ENCODE results near the gene IL27RA. TPM values are rescaled to one million over a fixed set of nuclear protein-coding genes. Genes with fewer than 3 reads are reported as not detected.

The IL27RA gene
- total and polyA plus RNA-seq, 2 donors (not counting 1 experiment from before 2014, with no cell fraction given): 36.2 to 38.6 TPM

DNA sequence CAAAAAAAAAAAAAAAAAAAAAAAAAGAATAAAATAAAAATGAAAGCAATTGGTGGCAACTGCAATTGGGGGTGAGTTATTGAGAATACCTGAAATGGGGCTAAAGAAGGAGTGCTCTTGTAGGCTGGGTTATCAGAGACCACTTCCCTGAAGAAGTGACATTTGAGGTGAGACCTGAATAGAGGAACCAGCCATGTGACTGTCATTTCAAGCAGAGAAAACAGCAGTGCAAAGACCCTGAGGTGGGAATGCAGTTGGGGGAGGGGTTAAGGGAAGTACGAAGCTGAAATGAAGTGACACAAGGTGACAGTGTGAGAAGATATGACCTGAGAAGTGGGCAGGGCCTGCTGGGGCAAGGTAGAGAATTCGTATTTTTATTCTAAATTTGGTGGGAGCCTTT lies 34.6 kb downstream of the IL27RA start:
- no peaks in the 10 kb centered on the region for H4K20me1 ChIP-seq (ENCODE audit: control insufficient read depth, insufficient read depth, low read length, poor library complexity, severe bottlenecking)
- H3K36me3 ChIP-seq (replicated peaks in 1 of 2; ENCODE audit: control extremely low read depth in 1 of 2, control insufficient read depth in 1 of 2, extremely low read depth in 1 of 2, insufficient read depth in 2 of 2, low read length in 1 of 2): no peaks in the 10 kb centered on the region
- ChIA-PET POLR2A (interaction anchor here (0.7 kb wide), 1 partner anchor 64 kb away, joined by 5 read pairs; no protein-coding TSS in a partner anchor), CTCF (interaction anchor here (0.7 to 1.0 kb wide), 2 partner anchors 18 to 19 kb away, joined by 3 to 4 read pairs; no protein-coding TSS in a partner anchor)
- H3K79me2 ChIP-seq (ENCODE audit: control insufficient read depth, insufficient read depth, low read length): no peaks in the 10 kb centered on the region
- Mint-ChIP-seq H3K27me3 (peaks cover 8% of the 10 kb centered on the region), H3K4me3 (no peak overlapping the region), H3K9me3 (ENCODE audit: insufficient read depth) (no peaks in the 10 kb centered on the region), H3K27ac (no peak overlapping the region), H3K4me1 (no peaks in the 10 kb centered on the region)
- no peak overlapping the region for H3K4me3 ChIP-seq (ENCODE audit: control extremely low read depth in 1 of 5, extremely low read depth in 1 of 5, insufficient read depth in 1 of 5, low read depth in 2 of 5, low read length in 4 of 5)
- TF ChIP-seq, protein P1, sequence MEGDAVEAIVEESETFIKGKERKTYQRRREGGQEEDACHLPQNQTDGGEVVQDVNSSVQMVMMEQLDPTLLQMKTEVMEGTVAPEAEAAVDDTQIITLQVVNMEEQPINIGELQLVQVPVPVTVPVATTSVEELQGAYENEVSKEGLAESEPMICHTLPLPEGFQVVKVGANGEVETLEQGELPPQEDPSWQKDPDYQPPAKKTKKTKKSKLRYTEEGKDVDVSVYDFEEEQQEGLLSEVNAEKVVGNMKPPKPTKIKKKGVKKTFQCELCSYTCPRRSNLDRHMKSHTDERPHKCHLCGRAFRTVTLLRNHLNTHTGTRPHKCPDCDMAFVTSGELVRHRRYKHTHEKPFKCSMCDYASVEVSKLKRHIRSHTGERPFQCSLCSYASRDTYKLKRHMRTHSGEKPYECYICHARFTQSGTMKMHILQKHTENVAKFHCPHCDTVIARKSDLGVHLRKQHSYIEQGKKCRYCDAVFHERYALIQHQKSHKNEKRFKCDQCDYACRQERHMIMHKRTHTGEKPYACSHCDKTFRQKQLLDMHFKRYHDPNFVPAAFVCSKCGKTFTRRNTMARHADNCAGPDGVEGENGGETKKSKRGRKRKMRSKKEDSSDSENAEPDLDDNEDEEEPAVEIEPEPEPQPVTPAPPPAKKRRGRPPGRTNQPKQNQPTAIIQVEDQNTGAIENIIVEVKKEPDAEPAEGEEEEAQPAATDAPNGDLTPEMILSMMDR (IDR thresholded peaks at IDR 0.05): no peak
- no peak for TF ChIP-seq EZH2 (IDR thresholded peaks at IDR 0.05; ENCODE audit: borderline replicate concordance, insufficient read depth, low read depth, low read length, poor library complexity, severe bottlenecking)
- intact Hi-C loops (cut with micrococcal nuclease): no loop called here
- H3K4me1 ChIP-seq (ENCODE audit: control insufficient read depth in 2 of 2, insufficient read depth in 2 of 2, low read length in 2 of 2): no peaks in the 10 kb centered on the region
- H3K4me2 ChIP-seq (replicated peaks; ENCODE audit: low read depth, low read length, poor library complexity, severe bottlenecking): no peak overlapping the region
- H3K27me3 ChIP-seq (replicated peaks in 1 of 4; ENCODE audit: control extremely low read depth in 1 of 4, control insufficient read depth in 3 of 4, insufficient read depth in 4 of 4, low read length in 3 of 4): peaks cover 0 to 7% (median under 1%) of the 10 kb centered on the region in 4 experiments
- WGBS (ENCODE audit: insufficient coverage): 56% methylated on average over 2 of the region's 2 CpGs
- no peak for ATAC-seq (ENCODE audit: low read depth)
- peaks cover 0 to 3% (median 0%) of the 10 kb centered on the region in 3 donors for H3K9me3 ChIP-seq (ENCODE audit: control extremely low read depth in 1 of 3, control insufficient read depth in 2 of 3, insufficient read depth in 1 of 3, low read length in 2 of 3)
- H3K27ac ChIP-seq (ENCODE audit: low read length in 2 of 2): no peak overlapping the region
- H2AFZ ChIP-seq (ENCODE audit: insufficient read depth, low read depth, low read length, poor library complexity, severe bottlenecking): no peak overlapping the region
- DNase-seq: no peak
- no peak overlapping the region for H3K9ac ChIP-seq (ENCODE audit: low read length)

DNA sequence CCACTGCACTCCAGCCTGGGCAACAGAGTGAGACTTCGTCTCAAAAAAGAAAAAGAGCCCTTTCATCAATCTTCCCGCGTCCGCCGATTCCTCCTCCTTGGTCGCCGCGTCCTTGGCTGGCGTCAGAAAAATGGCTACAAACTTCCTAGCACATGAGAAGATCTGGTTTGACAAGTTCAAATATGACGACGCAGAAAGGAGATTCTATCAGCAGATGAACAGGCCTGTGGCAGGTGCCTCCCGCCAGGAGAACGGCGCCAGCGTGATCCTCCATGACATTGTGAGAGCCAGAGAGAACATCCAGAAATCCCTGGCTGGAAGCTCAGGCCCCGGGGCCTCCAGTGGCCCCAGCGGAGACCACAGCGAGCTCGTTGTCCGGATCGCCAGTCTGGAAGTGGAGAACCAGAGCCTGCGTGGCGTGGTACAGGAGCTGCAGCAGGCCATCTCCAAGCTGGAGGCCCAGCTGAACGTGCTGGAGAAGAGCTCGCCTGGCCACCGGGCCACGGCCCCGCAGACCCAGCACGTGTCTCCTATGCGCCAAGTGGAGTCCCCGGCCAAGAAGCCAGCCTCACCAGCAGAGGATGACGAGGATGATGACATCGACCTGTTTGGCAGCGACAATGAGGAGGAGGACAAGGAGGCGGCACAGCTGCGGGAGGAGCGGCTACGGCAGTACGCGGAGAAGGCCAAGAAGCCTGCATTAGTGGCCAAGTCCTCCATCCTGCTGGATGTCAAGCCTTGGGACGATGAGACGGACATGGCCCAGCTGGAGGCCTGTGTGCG lies 38.9 kb downstream of the IL27RA start:
- no peaks in the 10 kb centered on the region for H3K79me2 ChIP-seq (ENCODE audit: control insufficient read depth, insufficient read depth, low read length)
- intact Hi-C loops (cut with micrococcal nuclease): loop anchor here (5.0 kb wide), 1 partner anchor 118 kb away; the partner anchor contains the start of gene DCAF15
- POLR2A ChIA-PET: no interaction called here

More for the DNA sequence above, 38.9 kb downstream of the IL27RA start:
- Histone ChIP-seq H3K9me3 (ENCODE audit: control extremely low read depth in 1 of 3, control insufficient read depth in 2 of 3, insufficient read depth in 1 of 3, low read length in 2 of 3) (peaks cover 0 to 3% (median 0%) of the 10 kb centered on the region in 3 donors), H3K4me1 (ENCODE audit: control insufficient read depth in 2 of 2, insufficient read depth in 2 of 2, low read length in 2 of 2) (peaks cover 31 to 35% of the 10 kb centered on the region in 2 donors), H3K36me3 (replicated peaks in 1 of 2; ENCODE audit: control extremely low read depth in 1 of 2, control insufficient read depth in 1 of 2, extremely low read depth in 1 of 2, insufficient read depth in 2 of 2, low read length in 1 of 2) (no peaks in the 10 kb centered on the region), H3K9ac (ENCODE audit: low read length) (no peak overlapping the region), H4K20me1 (ENCODE audit: control insufficient read depth, insufficient read depth, low read length, poor library complexity, severe bottlenecking) (no peaks in the 10 kb centered on the region), H3K4me2 (replicated peaks; ENCODE audit: low read depth, low read length, poor library complexity, severe bottlenecking) (no peak overlapping the region), H3K27me3 (replicated peaks in 1 of 4; ENCODE audit: control extremely low read depth in 1 of 4, control insufficient read depth in 3 of 4, insufficient read depth in 4 of 4, low read length in 3 of 4) (peaks cover 0 to 18% (median 5%) of the 10 kb centered on the region in 4 experiments), H3K27ac (ENCODE audit: low read length in 2 of 2) (no peak overlapping the region), H2AFZ (ENCODE audit: insufficient read depth, low read depth, low read length, poor library complexity, severe bottlenecking) (no peak overlapping the region), H3K4me3 (ENCODE audit: control extremely low read depth in 1 of 5, extremely low read depth in 1 of 5, insufficient read depth in 1 of 5, low read depth in 2 of 5, low read length in 4 of 5) (no peak overlapping the region)
- DNase-seq (peak; percentile 26), ATAC-seq (ENCODE audit: low read depth) (no peak)
- Mint-ChIP-seq H3K27ac (no peak overlapping the region), H3K27me3 (peaks cover 8% of the 10 kb centered on the region), H3K4me1 (peaks cover 26% of the 10 kb centered on the region), H3K9me3 (ENCODE audit: insufficient read depth) (no peaks in the 10 kb centered on the region), H3K4me3 (peak overlapping the region; percentile 23)
- TF ChIP-seq, protein P1 (IDR thresholded peaks at IDR 0.05): no peak
- no peak for TF ChIP-seq EZH2 (IDR thresholded peaks at IDR 0.05; ENCODE audit: borderline replicate concordance, insufficient read depth, low read depth, low read length, poor library complexity, severe bottlenecking)
- 97% methylated on average over 43 of the region's 43 CpGs for WGBS (ENCODE audit: insufficient coverage)
- CTCF ChIA-PET: interaction anchor here (0.6 to 6.8 kb wide), 14 partner anchors 11 to 657 kb away, joined by 3 to 92 read pairs (median 8); partner anchors contain the start of genes ASF1B, BRME1, CC2D1A and NANOS3
